Measurements from ENCODE around the gene LRRC75B.
"Not testable (repeated sequence)": the region's sequence is repeated elsewhere in the genome, so short reads cannot be mapped to it uniquely, and the experiment has no call there.

Gene LRRC75B

DNA sequence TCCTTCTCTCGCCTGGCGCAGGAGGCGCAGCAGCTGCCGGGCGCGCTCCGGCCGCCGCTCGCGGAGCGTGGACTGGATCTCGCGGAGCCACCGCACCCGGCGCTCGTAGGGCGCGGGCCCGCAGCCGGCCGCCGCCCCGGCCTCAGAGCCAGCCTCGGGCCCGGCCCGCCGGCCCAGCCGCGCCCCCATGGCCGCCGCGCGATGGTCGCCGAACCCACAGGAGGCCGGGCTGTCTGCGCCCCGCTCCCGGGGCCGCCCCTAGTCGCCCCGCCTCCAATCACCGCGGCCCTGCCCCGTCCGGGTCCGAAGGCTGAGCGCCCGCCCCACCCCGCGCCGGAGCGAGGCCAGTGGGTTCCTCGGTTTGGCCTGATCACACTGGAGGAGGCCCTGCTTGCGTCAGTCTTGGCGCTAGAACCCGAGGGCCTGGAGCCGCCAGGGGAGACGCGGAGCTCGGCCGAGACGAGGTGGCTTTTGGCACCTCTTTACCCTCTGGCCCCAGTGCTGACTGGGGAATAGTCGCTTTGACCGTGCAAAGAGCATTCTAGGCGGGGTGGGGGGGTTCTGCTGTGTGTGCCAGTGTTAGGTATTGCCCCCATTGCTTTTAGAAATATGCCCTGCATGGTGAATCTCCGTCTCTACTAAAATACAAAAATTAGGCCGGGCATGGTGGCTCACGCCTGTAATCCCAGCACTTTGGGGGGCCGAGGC lies at the start of gene LRRC75B:
LRRC75B (minus strand) TSS at position 223 of the 708 bp plus-strand sequence; CDS start at position 189, 34 bp downstream.
- no peak for DNase-seq (ENCODE audit: low read depth in 2 of 2, low spot score in 1 of 2)

DNA sequence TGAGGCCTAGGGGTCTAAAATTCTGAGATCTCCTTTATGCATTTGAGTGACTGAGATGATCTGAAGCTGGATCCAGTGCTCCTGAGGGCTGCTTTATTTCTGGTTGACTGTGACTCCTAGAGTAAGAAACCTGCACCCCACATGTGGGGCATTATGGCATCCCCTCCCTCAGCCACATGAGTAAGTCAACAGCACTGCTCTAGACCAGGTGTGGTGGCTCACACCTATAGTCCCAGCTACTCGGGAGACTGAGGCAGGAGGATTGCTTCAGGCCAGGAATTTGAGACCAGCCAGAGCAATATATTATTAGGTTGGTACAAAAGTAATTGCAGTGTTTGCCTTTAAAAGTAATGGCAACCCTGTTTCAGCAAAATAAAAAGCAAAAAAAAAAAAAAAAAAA lies 49.4 kb upstream of the LRRC75B start:
- not testable (repeated sequence) for DNase-seq (ENCODE audit: low read depth in 2 of 2, low spot score in 1 of 2)

DNA sequence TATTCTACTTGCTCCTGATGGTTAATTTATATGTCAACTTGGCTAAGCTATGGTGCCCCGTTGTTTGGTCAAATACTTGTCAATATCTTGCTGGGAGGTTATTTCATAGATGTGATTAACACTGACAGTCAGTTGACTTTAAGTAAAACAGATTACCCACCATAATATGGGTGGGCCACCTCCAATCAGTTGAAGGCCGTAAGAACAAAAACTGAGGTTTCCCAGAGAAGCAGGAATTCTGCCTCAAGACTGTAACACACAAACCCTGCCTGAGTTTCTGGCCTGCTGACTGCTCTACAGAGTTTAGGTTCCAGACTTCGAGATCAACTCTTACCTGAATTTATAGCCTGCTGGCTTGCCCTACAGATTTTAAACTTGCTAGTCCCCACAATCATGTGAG lies 43.6 kb upstream of the LRRC75B start:
- DNase-seq (ENCODE audit: low read depth in 2 of 2, low spot score in 1 of 2), result not testable (repeated sequence)

GRCh38 chr22:24634776-24635389 lies 42.0 kb upstream of the LRRC75B start:
- not testable (repeated sequence) for DNase-seq (ENCODE audit: low read depth in 2 of 2, low spot score in 1 of 2)

DNA sequence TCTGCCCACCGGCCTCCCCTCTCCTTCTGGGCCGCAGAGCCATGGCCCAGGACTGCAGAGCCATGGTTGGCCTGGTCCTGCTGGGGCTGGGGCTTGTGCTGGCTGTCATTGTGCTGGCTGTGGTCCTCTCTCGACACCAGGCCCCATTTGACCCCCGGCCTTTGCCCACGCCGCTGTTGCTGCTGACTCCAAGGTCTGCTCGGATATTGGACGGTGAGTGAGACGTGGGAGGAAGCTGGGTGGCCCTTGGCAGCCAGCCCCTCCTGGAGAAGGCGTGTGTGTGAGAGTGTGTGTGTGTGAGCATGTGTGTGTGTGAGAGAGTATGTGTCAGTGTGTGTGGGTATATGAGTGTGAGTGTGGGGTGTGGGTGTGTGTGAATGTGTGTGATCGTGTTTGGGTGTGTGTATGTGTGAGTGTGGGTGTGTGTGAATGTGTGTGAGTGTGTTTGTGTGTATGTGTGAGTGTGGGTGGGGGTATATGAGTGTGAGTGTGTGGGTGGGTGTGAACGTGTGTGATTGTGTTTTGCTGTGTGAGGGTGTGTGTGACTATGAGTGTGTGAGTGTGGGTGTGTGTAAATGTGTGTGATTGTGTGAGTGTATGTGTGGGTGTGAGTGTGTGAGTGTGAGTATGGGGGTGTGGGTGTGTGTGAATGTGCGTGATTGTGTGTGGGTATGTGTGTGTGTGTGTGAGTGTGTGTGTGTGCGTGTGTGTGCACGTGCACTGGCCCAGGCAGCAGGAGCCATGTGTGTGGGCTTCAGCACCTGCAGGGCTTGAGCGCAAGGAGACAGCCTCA lies 40.6 kb upstream of the LRRC75B start:
- not testable (repeated sequence) for DNase-seq (ENCODE audit: low read depth in 2 of 2, low spot score in 1 of 2)

DNA sequence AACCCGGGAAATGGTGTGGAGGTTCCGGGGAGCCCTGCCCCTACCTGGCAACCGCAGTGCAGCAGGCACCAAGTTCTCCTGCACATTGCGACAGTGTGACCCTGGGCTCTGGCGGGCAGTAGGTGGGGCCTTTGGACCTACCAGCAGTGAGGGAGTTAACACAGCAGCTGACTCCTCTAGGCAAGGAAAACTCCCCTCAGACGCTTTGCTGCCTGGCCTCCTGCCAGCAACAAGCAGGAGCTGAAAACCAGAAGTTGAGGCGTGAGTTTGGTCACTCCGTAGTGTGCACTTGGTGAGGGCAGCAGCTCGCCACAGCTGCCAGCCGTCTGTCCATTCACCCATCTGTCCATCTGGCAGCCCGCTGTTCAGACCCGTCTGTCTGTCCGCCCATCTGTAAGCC lies 39.8 kb upstream of the LRRC75B start:
- not testable (repeated sequence) for DNase-seq (ENCODE audit: low read depth in 2 of 2, low spot score in 1 of 2)

- not testable (repeated sequence) for DNase-seq (ENCODE audit: low read depth in 2 of 2, low spot score in 1 of 2)
Measured at GRCh38 chr22:24631430-24632122, 38.7 kb upstream of the LRRC75B start.

- not testable (repeated sequence) for DNase-seq (ENCODE audit: low read depth in 2 of 2, low spot score in 1 of 2)
Measured at GRCh38 chr22:24630812-24631427, 38.0 kb upstream of the LRRC75B start.

DNA sequence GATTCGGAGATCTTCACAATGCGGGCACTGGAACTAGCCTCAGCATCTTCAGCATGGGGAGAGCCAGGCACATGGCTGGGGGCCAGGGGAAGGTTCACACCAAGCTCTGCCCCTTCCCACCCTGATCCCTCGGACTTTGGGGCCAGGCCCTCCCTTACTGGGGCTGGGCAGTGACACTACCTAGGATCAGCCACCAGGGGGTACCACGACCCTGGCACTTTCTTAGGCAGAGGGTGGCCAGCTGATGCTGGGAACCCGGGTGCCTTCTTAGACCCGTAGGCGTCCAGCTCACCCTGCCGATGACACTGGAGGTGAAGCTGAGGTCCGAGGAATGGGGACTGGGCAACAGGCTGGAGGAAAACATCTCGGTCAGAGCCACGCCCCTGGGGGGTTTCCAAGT lies 36.2 kb upstream of the LRRC75B start:
- not testable (repeated sequence) for DNase-seq (ENCODE audit: low read depth in 2 of 2, low spot score in 1 of 2)

DNA sequence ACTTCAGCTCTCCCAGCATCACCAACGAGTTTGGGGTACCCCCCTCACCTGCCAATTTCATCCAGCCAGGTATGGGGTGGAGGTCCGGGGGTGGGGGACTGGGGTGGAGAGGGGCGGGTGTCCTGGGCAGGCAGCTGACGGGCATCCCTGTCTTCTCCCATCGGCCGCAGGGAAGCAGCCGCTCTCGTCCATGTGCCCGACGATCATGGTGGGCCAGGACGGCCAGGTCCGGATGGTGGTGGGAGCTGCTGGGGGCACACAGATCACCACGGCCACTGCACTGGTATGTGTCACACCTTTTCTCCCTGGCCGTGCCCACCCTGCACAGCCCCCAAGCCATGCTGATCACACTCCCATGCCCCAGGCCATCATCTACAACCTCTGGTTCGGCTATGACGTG lies 35.0 kb upstream of the LRRC75B start:
- DNase-seq (ENCODE audit: low read depth in 2 of 2, low spot score in 1 of 2), result not testable (repeated sequence)

GRCh38 chr22:24622596-24622995 lies 29.7 kb upstream of the LRRC75B start:
- DNase-seq (ENCODE audit: low read depth in 2 of 2, low spot score in 1 of 2), result not testable (repeated sequence)

GRCh38 chr22:24621244-24621643 lies 28.4 kb upstream of the LRRC75B start:
- not testable (repeated sequence) for DNase-seq (ENCODE audit: low read depth in 2 of 2, low spot score in 1 of 2)

DNA sequence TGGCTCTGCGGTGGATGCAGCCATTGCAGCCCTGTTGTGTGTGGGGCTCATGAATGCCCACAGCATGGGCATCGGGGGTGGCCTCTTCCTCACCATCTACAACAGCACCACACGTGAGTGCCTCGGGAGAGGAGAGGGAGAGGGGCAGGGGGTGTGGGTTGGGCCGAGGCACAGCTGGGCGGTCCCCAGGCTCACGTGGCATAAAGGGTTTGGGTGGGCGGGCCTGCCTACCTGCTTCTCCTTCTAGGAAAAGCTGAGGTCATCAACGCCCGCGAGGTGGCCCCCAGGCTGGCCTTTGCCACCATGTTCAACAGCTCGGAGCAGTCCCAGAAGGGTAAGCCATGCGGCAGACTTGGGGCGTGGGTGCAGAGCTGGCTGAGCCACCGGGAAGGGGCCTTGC lies 21.9 kb upstream of the LRRC75B start:
- DNase-seq (ENCODE audit: low read depth in 2 of 2, low spot score in 1 of 2), result not testable (repeated sequence)

DNA sequence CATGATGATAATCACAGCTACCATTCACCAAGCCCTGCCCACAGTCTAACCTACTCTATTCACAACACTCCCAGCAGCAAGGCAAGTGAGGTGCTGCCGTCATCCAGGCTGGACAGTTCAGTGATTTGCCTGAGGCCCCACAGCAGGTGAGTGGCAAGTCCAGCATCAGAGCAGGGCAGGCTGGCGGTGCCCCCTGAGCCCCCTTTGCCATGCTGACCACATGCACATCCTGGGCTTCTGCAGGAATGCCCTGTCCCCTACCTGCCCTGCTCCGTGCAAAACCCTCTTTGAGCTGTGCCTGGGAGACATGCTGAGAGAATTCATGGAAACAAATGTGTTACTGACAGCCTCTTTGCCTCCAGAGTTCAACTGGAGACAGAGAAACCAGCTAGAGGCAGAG lies 17.0 kb upstream of the LRRC75B start:
- DNase-seq (ENCODE audit: low read depth in 2 of 2, low spot score in 1 of 2), result not testable (repeated sequence)

DNA sequence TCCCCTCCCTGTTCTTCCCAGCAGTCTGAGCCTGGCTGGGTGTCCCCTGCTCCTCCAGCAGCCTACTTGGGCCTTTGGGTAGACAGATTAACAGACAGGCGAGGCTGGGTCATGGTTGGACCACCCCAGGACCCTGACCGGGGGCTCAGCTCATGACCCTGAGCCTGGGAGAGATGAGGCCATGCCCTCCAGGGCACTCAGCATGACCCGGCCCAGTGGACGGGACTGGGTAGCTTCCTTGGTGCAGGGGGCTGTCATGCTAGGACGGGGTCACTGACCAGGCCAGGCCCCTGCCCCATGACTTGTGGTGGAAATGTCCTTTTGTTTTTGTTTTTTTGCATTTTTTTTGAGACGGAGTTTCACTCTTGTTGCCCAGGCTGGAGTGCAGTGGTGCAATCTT lies 15.5 kb upstream of the LRRC75B start:
- DNase-seq (ENCODE audit: low read depth in 2 of 2, low spot score in 1 of 2), result not testable (repeated sequence)

DNA sequence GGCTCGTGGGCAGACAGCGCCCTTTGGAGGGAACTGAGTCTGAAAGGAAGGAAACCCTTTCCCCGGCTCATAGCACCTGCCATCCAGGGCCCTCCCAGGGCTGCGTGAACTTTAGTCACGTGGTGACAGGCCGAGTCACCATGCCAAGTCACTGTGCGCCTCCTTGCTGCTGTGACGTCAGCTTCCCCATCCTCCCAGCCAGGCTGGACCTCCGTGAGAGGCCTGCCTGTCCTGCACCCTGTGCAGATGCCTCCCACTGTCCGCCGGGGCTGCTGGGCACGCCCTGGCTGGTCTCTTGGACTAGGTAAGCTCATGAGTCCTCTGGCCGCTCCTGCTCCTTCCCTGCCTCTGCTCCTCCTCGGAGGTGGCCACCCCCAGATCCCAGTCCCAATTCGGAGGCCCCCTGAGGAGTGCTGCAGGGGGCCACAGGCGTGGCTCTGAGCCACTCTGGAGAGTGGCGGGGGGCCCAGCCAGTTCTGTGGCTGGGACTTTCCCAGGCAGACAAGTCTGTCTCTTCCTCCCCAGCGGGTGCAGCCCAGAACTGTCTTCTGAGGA lies 14.6 kb upstream of the LRRC75B start:
- not testable (repeated sequence) for DNase-seq (ENCODE audit: low read depth in 2 of 2, low spot score in 1 of 2)

- not testable (repeated sequence) for DNase-seq (ENCODE audit: low read depth in 2 of 2, low spot score in 1 of 2)
Measured at GRCh38 chr22:24606340-24606739, 13.5 kb upstream of the LRRC75B start.

DNA sequence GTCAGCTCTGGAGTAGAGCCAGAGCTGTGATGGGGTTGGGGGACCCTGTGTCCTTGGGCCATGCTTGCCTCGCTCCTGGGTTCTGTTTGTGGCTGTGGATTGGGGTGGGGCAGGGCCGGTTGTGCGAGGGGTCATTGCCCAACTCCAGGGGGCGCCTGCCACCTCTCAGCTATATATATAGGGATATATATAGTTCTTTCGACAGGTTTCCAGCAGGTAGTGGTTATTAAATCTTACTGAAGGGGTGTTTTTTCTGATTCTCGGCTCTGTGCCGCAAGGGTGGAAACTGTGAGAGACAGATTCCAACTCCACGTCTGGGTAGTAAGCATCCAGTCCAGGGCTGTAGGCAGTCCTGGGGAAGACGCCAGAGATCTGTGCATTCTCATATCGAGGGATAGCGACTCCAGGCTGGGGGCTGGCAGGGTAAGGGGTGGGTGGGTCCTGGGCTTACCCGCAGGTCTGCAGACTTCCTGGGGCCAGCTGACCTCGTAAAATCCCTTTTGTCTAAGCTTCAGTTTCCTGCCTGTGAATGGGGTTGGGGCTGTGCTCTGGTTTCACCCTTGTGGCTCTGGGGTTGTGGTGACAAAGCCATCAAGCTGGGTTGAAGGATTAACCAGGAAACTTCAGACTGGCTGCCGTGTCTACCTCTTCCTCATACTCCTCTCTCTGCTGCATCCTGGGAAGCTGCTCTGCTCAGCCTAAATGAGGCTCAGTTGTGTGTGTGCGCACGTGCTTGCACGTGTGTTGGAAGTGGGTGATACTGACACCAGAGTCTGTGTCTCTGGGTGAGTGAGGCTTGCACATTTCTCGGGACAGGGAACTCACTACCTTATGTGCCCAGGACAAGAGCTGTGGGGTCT lies 11.1 kb upstream of the LRRC75B start:
- not testable (repeated sequence) for DNase-seq (ENCODE audit: low read depth in 2 of 2, low spot score in 1 of 2)

All from stimulated activated CD8-positive, alpha-beta memory T cell treated with anti-CD3 and anti-CD28 coated beads, Interleukin-4, amount 100 ng/mL, for 4 hours (primary cell).